ENCODE measurements around the gene ANKH.

The ANKH gene

DNA sequence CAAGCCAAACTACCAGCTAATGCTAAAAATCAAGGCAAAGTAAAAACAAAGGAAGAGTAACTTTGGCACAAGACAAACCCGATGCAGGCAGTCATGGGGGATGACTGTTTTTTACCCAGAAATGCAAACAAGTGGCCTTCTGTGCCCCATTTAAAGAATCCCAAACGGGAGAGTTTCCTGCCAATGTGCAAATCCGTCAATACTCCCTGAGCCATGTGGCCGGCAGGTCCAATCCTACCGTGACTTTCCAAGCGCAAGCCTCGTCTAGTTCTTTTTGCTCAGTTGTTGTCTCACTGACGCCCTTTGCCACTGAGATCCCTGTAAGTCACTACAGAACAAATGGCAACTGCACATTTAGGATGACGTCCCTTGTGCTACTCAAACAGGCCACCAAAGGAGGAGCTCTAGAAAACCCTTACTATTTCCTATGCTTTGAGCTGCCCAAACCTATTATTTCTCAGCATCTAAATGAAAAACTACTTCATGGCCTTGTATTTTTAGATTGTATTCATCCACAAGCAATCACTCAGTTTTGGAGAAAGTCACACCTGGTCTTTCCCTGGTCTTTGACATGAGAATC lies 163.7 kb downstream of the ANKH start:
- peak overlapping the region; percentile 20 for H4K91ac ChIP-seq (ENCODE audit: low read depth, low read length)
- H3K9ac ChIP-seq (ENCODE audit: low read length): no peak overlapping the region
- no peak overlapping the region for H2AFZ ChIP-seq (ENCODE audit: insufficient read depth, low read length, poor library complexity)
- H3K4ac ChIP-seq (ENCODE audit: low read depth, low read length): no peak overlapping the region
- peaks cover 3% of the 10 kb centered on the region in 2 experiments for H3K4me1 ChIP-seq (ENCODE audit: control insufficient read depth in 1 of 2, insufficient read depth in 2 of 2, low read length in 2 of 2)
- no peak overlapping the region for H3K27ac ChIP-seq (ENCODE audit: low read depth, low read length)
- H3K14ac ChIP-seq (ENCODE audit: low read length): no peak overlapping the region
- no peak overlapping the region for H2BK120ac ChIP-seq (ENCODE audit: insufficient read depth, low read length, poor library complexity)
- H2AK5ac ChIP-seq (ENCODE audit: low read length): no peak overlapping the region
- H3K23ac ChIP-seq (ENCODE audit: low read length): no peak overlapping the region
- H3K27me3 ChIP-seq (ENCODE audit: insufficient read depth, low read length): no peaks in the 10 kb centered on the region
- no peaks in the 10 kb centered on the region for H3K79me2 ChIP-seq (ENCODE audit: control insufficient read depth, insufficient read depth, low read length, poor library complexity)
- no peak overlapping the region for H3K4me2 ChIP-seq (ENCODE audit: low read length)
- H3K79me1 ChIP-seq (ENCODE audit: low read length): no peaks in the 10 kb centered on the region
- DNase-seq: no peak
- H3K9me3 ChIP-seq (ENCODE audit: insufficient read depth, low read depth, low read length): no peaks in the 10 kb centered on the region
- peaks cover 39 to 44% of the 10 kb centered on the region in 2 experiments for H3K36me3 ChIP-seq (ENCODE audit: control insufficient read depth in 1 of 2, insufficient read depth in 2 of 2, low read length in 2 of 2)
- no peak overlapping the region for H3K18ac ChIP-seq (ENCODE audit: low read length)
- no peak overlapping the region for H4K12ac ChIP-seq (ENCODE audit: low read depth, low read length)
- H2BK12ac ChIP-seq (ENCODE audit: low read length): no peak overlapping the region
- H2BK5ac ChIP-seq (ENCODE audit: low read depth, low read length, poor library complexity): no peak overlapping the region
- H3K4me3 ChIP-seq (ENCODE audit: low read depth, low read length): no peak overlapping the region
- no CpG with 5 or more reads among the region's 9 CpGs for WGBS (ENCODE audit: extremely low coverage, insufficient coverage, insufficient read length)
- no peak overlapping the region for H4K8ac ChIP-seq (ENCODE audit: low read depth, low read length)

DNA sequence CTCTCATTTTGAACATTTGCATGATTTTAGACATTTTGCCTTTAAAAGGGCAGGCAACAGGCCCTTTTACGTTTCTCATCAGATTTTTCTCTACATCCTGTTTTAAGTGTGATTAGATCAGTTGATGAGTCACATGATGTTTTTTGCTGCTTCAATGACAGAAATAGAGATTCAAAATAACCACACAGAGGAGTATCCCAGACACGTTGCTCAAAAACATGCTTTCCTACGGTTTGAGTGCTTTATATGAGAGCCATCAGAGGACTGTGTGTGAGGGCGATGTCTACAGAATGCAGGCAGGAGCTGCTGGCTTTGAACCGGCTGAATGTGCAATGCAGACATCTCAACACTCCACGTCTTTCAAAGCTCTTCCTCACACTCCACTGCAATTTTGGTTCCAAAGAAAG lies 165.0 kb downstream of the ANKH start:
- no peak overlapping the region for H3K9ac ChIP-seq (ENCODE audit: low read length)
- no peaks in the 10 kb centered on the region for H3K27me3 ChIP-seq (ENCODE audit: insufficient read depth, low read length)
- H2BK120ac ChIP-seq (ENCODE audit: insufficient read depth, low read length, poor library complexity): no peak overlapping the region
- peaks cover 3% of the 10 kb centered on the region in 2 experiments for H3K4me1 ChIP-seq (ENCODE audit: control insufficient read depth in 1 of 2, insufficient read depth in 2 of 2, low read length in 2 of 2)
- H4K91ac ChIP-seq (ENCODE audit: low read depth, low read length): no peak overlapping the region
- H3K36me3 ChIP-seq (ENCODE audit: control insufficient read depth in 1 of 2, insufficient read depth in 2 of 2, low read length in 2 of 2): peaks cover 34% of the 10 kb centered on the region in 2 experiments
- no peak overlapping the region for H4K8ac ChIP-seq (ENCODE audit: low read depth, low read length)
- H3K79me2 ChIP-seq (ENCODE audit: control insufficient read depth, insufficient read depth, low read length, poor library complexity): no peaks in the 10 kb centered on the region
- H2AK5ac ChIP-seq (ENCODE audit: low read length): no peak overlapping the region
- H4K12ac ChIP-seq (ENCODE audit: low read depth, low read length): no peak overlapping the region
- H3K4ac ChIP-seq (ENCODE audit: low read depth, low read length): no peak overlapping the region
- DNase-seq: peak in 1 of 2 donors; percentile 15
- no CpG with 5 or more reads among the region's 6 CpGs for WGBS (ENCODE audit: extremely low coverage, insufficient coverage, insufficient read length)
- no peak overlapping the region for H2AFZ ChIP-seq (ENCODE audit: insufficient read depth, low read length, poor library complexity)
- H3K4me2 ChIP-seq (ENCODE audit: low read length): no peak overlapping the region
- H3K14ac ChIP-seq (ENCODE audit: low read length): no peak overlapping the region
- no peak overlapping the region for H3K4me3 ChIP-seq (ENCODE audit: low read depth, low read length)
- no peaks in the 10 kb centered on the region for H3K79me1 ChIP-seq (ENCODE audit: low read length)
- H2BK5ac ChIP-seq (ENCODE audit: low read depth, low read length, poor library complexity): no peak overlapping the region
- no peak overlapping the region for H3K27ac ChIP-seq (ENCODE audit: low read depth, low read length)
- no peak overlapping the region for H3K18ac ChIP-seq (ENCODE audit: low read length)
- no peak overlapping the region for H2BK12ac ChIP-seq (ENCODE audit: low read length)
- no peaks in the 10 kb centered on the region for H3K9me3 ChIP-seq (ENCODE audit: insufficient read depth, low read depth, low read length)
- no peak overlapping the region for H3K23ac ChIP-seq (ENCODE audit: low read length)

DNA sequence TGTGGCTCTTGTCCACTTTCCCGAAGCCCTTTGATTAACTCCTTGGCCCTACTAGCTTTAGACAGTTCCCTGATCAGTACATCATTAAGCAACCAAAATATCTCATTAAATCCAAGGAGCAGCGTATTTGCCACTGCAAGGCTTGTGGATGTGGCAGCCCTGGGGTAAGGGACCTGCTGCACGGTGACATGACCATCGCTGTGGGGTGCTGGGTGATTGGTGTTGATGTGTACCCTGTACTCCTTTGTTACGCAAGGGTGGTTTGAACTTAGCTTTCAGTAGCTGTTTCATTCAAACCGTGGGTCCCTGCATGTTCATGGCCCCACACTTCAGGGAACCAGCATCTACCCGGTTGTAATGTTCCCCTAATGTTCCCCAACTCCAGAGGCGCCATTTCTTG lies 166.0 kb downstream of the ANKH start:
- H3K9me3 ChIP-seq (ENCODE audit: insufficient read depth, low read depth, low read length): no peaks in the 10 kb centered on the region
- H3K4me1 ChIP-seq (ENCODE audit: control insufficient read depth in 1 of 2, insufficient read depth in 2 of 2, low read length in 2 of 2): peaks cover 3% of the 10 kb centered on the region in 2 experiments
- H3K4ac ChIP-seq (ENCODE audit: low read depth, low read length): no peak overlapping the region
- no peak overlapping the region for H2BK5ac ChIP-seq (ENCODE audit: low read depth, low read length, poor library complexity)
- no peak overlapping the region for H2BK120ac ChIP-seq (ENCODE audit: insufficient read depth, low read length, poor library complexity)
- H4K8ac ChIP-seq (ENCODE audit: low read depth, low read length): no peak overlapping the region
- H4K91ac ChIP-seq (ENCODE audit: low read depth, low read length): no peak overlapping the region
- H2AFZ ChIP-seq (ENCODE audit: insufficient read depth, low read length, poor library complexity): no peak overlapping the region
- no peaks in the 10 kb centered on the region for H3K79me1 ChIP-seq (ENCODE audit: low read length)
- H3K36me3 ChIP-seq (ENCODE audit: control insufficient read depth in 1 of 2, insufficient read depth in 2 of 2, low read length in 2 of 2): peaks cover 31 to 34% of the 10 kb centered on the region in 2 experiments
- no peak overlapping the region for H3K4me3 ChIP-seq (ENCODE audit: low read depth, low read length)
- H4K12ac ChIP-seq (ENCODE audit: low read depth, low read length): no peak overlapping the region
- no peaks in the 10 kb centered on the region for H3K27me3 ChIP-seq (ENCODE audit: insufficient read depth, low read length)
- no peak overlapping the region for H2AK5ac ChIP-seq (ENCODE audit: low read length)
- H3K79me2 ChIP-seq (ENCODE audit: control insufficient read depth, insufficient read depth, low read length, poor library complexity): no peaks in the 10 kb centered on the region
- no peak overlapping the region for H3K9ac ChIP-seq (ENCODE audit: low read length)
- H2BK12ac ChIP-seq (ENCODE audit: low read length): no peak overlapping the region
- no peak overlapping the region for H3K23ac ChIP-seq (ENCODE audit: low read length)
- H3K27ac ChIP-seq (ENCODE audit: low read depth, low read length): no peak overlapping the region
- H3K18ac ChIP-seq (ENCODE audit: low read length): no peak overlapping the region
- WGBS (ENCODE audit: extremely low coverage, insufficient coverage, insufficient read length): no CpG with 5 or more reads among the region's 8 CpGs
- no peak overlapping the region for H3K4me2 ChIP-seq (ENCODE audit: low read length)
- no peak for DNase-seq
- no peak overlapping the region for H3K14ac ChIP-seq (ENCODE audit: low read length)

DNA sequence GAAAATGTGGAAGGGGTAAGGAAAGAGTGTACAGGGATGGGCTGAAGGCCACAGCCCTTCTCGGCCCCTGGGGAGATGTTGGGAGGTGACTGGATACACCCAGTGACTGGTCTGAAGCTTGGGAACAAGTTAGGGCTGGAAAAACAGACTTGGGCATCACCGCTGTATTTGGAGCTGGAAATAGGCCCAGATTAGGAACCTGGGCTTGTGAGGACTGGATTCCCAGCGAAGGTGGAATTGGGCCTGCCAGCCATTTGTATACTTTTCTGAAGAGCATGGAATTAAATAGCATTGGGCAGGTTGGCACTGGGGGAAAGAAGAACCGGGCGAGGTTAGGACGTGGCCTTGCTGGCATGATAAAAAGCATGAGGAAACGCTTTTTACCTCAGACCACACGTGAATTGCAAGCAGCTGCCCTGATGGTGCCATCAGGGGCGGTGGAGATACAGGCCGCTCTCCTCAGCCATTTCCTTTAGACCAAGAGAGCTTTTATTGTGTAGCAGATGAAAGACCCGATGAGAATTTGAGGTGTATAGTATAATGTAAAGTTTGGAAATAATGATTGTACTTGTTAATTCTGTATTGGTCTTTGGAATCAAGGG lies 169.2 kb downstream of the ANKH start:
- H3K4me3 ChIP-seq (ENCODE audit: low read depth, low read length): no peak overlapping the region
- H3K4ac ChIP-seq (ENCODE audit: low read depth, low read length): no peak overlapping the region
- no peak overlapping the region for H3K4me2 ChIP-seq (ENCODE audit: low read length)
- no peak overlapping the region for H2AK5ac ChIP-seq (ENCODE audit: low read length)
- H4K91ac ChIP-seq (ENCODE audit: low read depth, low read length): no peak overlapping the region
- H3K27me3 ChIP-seq (ENCODE audit: insufficient read depth, low read length): no peaks in the 10 kb centered on the region
- H3K9me3 ChIP-seq (ENCODE audit: insufficient read depth, low read depth, low read length): no peaks in the 10 kb centered on the region
- H3K4me1 ChIP-seq (ENCODE audit: control insufficient read depth in 1 of 2, insufficient read depth in 2 of 2, low read length in 2 of 2): peaks cover 3% of the 10 kb centered on the region in 2 experiments
- no peak overlapping the region for H3K23ac ChIP-seq (ENCODE audit: low read length)
- no peak overlapping the region for H4K12ac ChIP-seq (ENCODE audit: low read depth, low read length)
- H4K8ac ChIP-seq (ENCODE audit: low read depth, low read length): no peak overlapping the region
- no peak overlapping the region for H3K18ac ChIP-seq (ENCODE audit: low read length)
- no peak overlapping the region for H2AFZ ChIP-seq (ENCODE audit: insufficient read depth, low read length, poor library complexity)
- peaks cover 28 to 32% of the 10 kb centered on the region in 2 experiments for H3K36me3 ChIP-seq (ENCODE audit: control insufficient read depth in 1 of 2, insufficient read depth in 2 of 2, low read length in 2 of 2)
- H3K79me1 ChIP-seq (ENCODE audit: low read length): no peaks in the 10 kb centered on the region
- no peak overlapping the region for H2BK120ac ChIP-seq (ENCODE audit: insufficient read depth, low read length, poor library complexity)
- H3K14ac ChIP-seq (ENCODE audit: low read length): no peak overlapping the region
- no peak overlapping the region for H3K27ac ChIP-seq (ENCODE audit: low read depth, low read length)
- 100% methylated on average over 1 of the region's 11 CpGs for WGBS (ENCODE audit: extremely low coverage, insufficient coverage, insufficient read length)
- H3K9ac ChIP-seq (ENCODE audit: low read length): no peak overlapping the region
- H2BK5ac ChIP-seq (ENCODE audit: low read depth, low read length, poor library complexity): no peak overlapping the region
- no peaks in the 10 kb centered on the region for H3K79me2 ChIP-seq (ENCODE audit: control insufficient read depth, insufficient read depth, low read length, poor library complexity)
- DNase-seq: no peak
- H2BK12ac ChIP-seq (ENCODE audit: low read length): no peak overlapping the region
